ENCODE data around the gene HCN2. TPM values are rescaled to one million over a fixed set of nuclear protein-coding genes. Genes with fewer than 3 reads are reported as not detected.

Gene HCN2
- total RNA-seq, 1 donor from 2014 or later, result not detected

GRCh38 chr19:661427-662196, 71.9 kb downstream of the HCN2 start:
- Histone ChIP-seq H2AFZ (replicated peaks) (no peak overlapping the region), H3K27me3 (peaks cover 7% of the 10 kb centered on the region), H3K4me3 (peak overlapping the region; percentile 100), H3K79me2 (ENCODE audit: low read depth) (peaks cover 63% of the 10 kb centered on the region), H3K36me3 (no peaks in the 10 kb centered on the region), H3K9ac (peak overlapping the region; percentile 88), H3K27ac (no peak overlapping the region), H3F3A (ENCODE audit: low read depth) (peaks cover 11% of the 10 kb centered on the region), H4K20me1 (ENCODE audit: low read depth) (peaks cover 62% of the 10 kb centered on the region), H3K4me1 (peaks cover 12% of the 10 kb centered on the region), H3K9me3 (ENCODE audit: low read depth) (no peaks in the 10 kb centered on the region), H3K4me2 (peak overlapping the region; percentile 99)
- H3K27ac Mint-ChIP-seq, result no peak overlapping the region
- DNase-seq (ENCODE audit: low spot score), result no peak
- H3K4me3 Mint-ChIP-seq, result peak overlapping the region; percentile 85
- TF ChIP-seq CTCF (IDR thresholded peaks at IDR 0.05) (no peak), EZH2 (IDR thresholded peaks at IDR 0.05) (no peak), EZH2phosphoT487 (IDR thresholded peaks at IDR 0.05) (no peak)
- H3K9me3 Mint-ChIP-seq, result peaks cover 3% of the 10 kb centered on the region
- H3K36me3 Mint-ChIP-seq, result no peaks in the 10 kb centered on the region
- peaks cover 5% of the 10 kb centered on the region for H3K27me3 Mint-ChIP-seq (ENCODE audit: insufficient read depth, low read depth)
- H3K4me1 Mint-ChIP-seq, result peaks cover 20% of the 10 kb centered on the region

DNA sequence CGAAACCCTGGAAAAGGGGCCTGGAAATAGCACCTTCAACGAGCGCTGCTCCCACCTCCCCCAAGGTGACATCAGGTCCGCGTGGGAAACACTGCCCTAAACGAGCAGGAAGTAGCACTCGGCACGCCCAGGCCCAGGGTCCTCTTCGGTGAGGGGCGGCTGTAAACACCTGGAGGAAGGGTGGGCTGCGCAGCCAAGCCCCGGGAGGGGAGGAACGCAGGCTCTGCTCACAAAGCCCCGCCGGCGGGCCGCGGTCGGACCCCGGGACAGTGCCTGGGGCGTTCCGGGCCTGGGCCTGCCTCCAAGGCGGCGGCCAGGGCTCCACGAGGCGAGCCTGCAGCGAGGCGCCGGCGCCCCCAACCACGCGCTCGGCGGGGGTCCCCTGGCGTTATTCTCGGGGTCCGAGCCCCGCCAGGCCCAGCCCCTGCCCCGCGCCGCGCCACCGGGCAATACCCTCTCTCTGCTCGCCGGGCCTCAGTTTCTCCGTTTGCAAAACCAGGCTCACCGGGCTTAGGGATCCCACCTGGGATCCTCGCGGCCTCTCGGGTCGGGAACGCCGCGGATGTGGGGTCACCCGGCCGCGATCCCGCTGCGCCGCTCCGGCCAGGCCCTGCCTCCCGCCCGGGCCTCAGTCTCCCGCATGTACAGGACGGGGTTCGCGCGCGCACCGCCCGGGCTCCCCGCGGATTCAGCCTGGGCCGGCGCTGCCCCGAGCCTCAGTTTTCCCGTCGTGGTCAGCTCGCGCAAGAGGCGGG, 72.7 kb downstream of the HCN2 start:
- Histone ChIP-seq H3K4me2 (peak overlapping the region; percentile 99), H3K9ac (peak overlapping the region; percentile 88), H3K79me2 (ENCODE audit: low read depth) (peaks cover 56% of the 10 kb centered on the region), H3K27ac (no peak overlapping the region), H3K36me3 (no peaks in the 10 kb centered on the region), H3K4me3 (peak overlapping the region; percentile 100), H4K20me1 (ENCODE audit: low read depth) (peaks cover 54% of the 10 kb centered on the region), H3K9me3 (ENCODE audit: low read depth) (no peaks in the 10 kb centered on the region), H2AFZ (replicated peaks) (no peak overlapping the region), H3K27me3 (peaks cover 7% of the 10 kb centered on the region), H3K4me1 (peaks cover 12% of the 10 kb centered on the region), H3F3A (ENCODE audit: low read depth) (peaks cover 11% of the 10 kb centered on the region)
- TF ChIP-seq EZH2 (IDR thresholded peaks at IDR 0.05), result no peak
- no peak for TF ChIP-seq CTCF (IDR thresholded peaks at IDR 0.05)
- TF ChIP-seq EZH2phosphoT487 (IDR thresholded peaks at IDR 0.05), result no peak
- no peak overlapping the region for H3K27ac Mint-ChIP-seq
- peak; percentile 55 for DNase-seq (ENCODE audit: low spot score)
- H3K9me3 Mint-ChIP-seq, result peaks cover 3% of the 10 kb centered on the region
- H3K27me3 Mint-ChIP-seq (ENCODE audit: insufficient read depth, low read depth), result peaks cover 5% of the 10 kb centered on the region
- no peaks in the 10 kb centered on the region for H3K36me3 Mint-ChIP-seq
- peaks cover 20% of the 10 kb centered on the region for H3K4me1 Mint-ChIP-seq
- peak overlapping the region; percentile 85 for H3K4me3 Mint-ChIP-seq

DNA sequence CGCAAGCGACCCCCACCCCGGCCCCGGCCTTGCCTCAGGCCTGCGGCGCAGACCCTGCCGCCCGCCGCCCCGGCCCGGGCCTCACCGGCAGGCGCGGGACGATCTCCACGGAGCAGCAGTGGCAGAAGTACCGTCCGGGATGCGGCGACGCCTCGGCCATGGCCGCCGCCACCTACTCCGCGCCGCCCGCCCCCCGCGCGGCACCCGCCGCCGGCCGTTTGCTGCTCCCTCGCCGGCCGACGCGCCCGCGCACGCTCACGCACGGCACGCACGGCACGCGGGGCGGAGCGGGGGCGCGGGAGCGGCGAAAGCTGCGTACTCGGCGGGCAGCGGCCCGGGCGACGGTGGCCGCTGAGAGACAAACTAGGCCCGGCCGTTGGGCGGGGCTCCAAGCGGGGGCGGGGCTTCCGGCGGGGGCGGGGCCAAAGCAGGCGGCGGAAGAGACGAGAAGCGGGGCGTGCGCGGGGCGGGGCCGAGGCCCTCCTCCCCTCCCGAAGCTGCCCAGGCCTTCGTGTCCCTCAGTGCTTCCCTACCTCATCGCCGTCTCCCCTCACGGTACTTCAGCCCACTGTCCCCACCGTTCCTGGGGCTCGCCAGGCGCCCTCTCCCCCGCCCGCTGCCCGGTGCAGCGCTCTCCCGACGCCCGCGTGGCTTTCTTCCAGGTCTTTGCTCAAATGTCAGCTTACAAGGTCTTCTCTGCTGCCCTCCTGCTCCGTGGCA, 73.4 kb downstream of the HCN2 start, which contains the start of gene RNF126:
RNF126 (minus strand) TSS at position 253 of the 720 bp plus-strand sequence; CDS start at position 160, 93 bp downstream.
- DNase-seq (ENCODE audit: low spot score), result peak; percentile 93
- Histone ChIP-seq H3K36me3 (no peaks in the 10 kb centered on the region), H3K9me3 (ENCODE audit: low read depth) (no peaks in the 10 kb centered on the region), H3K27me3 (peaks cover 7% of the 10 kb centered on the region), H3K79me2 (ENCODE audit: low read depth) (peaks cover 48% of the 10 kb centered on the region), H3K27ac (no peak within 1 kb of the TSS), H3K4me2 (peak within 1 kb of the TSS; percentile 99), H3K9ac (peak within 1 kb of the TSS; percentile 88), H4K20me1 (ENCODE audit: low read depth) (peaks cover 47% of the 10 kb centered on the region), H2AFZ (replicated peaks) (peak within 1 kb of the TSS; percentile 11), H3F3A (ENCODE audit: low read depth) (peaks cover 11% of the 10 kb centered on the region), H3K4me1 (peaks cover 12% of the 10 kb centered on the region), H3K4me3 (peak within 1 kb of the TSS; percentile 100)
- no peaks in the 10 kb centered on the region for H3K36me3 Mint-ChIP-seq
- H3K27me3 Mint-ChIP-seq (ENCODE audit: insufficient read depth, low read depth), result peaks cover 5% of the 10 kb centered on the region
- H3K4me1 Mint-ChIP-seq, result peaks cover 20% of the 10 kb centered on the region
- peaks cover 3% of the 10 kb centered on the region for H3K9me3 Mint-ChIP-seq
- peak within 1 kb of the TSS; percentile 86 for H3K4me3 Mint-ChIP-seq
- H3K27ac Mint-ChIP-seq, result no peak within 1 kb of the TSS
- TF ChIP-seq EZH2 (IDR thresholded peaks at IDR 0.05), result no peak
- no peak for TF ChIP-seq CTCF (IDR thresholded peaks at IDR 0.05)
- TF ChIP-seq EZH2phosphoT487 (IDR thresholded peaks at IDR 0.05), result no peak

Data from neural progenitor cell (in vitro differentiated cells).